PC-3 (cell line): ENCODE measurements around the gene CBFA2T2. TPM values are rescaled to one million over a fixed set of nuclear protein-coding genes. Genes with fewer than 3 reads are reported as not detected.

Experiments
- ATAC-seq: fragments of 200-7000 bp; cut with Tn5 transposase; 2 replicates; pipeline ENCODE4 v1.9.1; 2020; ENCODE audit warnings: mild to moderate bottlenecking, moderate library complexity
- BruUV-seq: library from RNA; stranded (reverse); fragments of 400-500 nt; replicated peaks from 2 replicates; lab custom pipeline; 2021; lab: Mats Ljungman, UMichigan
- CTCF ChIA-PET: fragments of 300-600 bp; sonication (Branson Sonifier 250); formaldehyde crosslinking; loops from one replicate; lab custom pipeline; 2022; ENCODE audit warnings: antibody characterized with exemption; lab: Charles Lee
- POLR2A ChIA-PET: fragments of 300-600 bp; sonication (Branson Sonifier 250); formaldehyde crosslinking; loops from one replicate; lab custom pipeline; 2022; ENCODE audit warnings: antibody characterized with exemption; ENCODE audit not compliant: unreplicated experiment; lab: Charles Lee
- DNase-seq: peaks from one replicate; pipeline ENCODE4 v3.0.0-alpha.2; 2015
- H2AFZ ChIP-seq: fragments of 300-600 bp; sonication (generic); 2 replicates; pipeline ENCODE4 v1.6.0; 2016; ENCODE audit warnings: antibody characterized with exemption, low read length
- H3F3A ChIP-seq: fragments of 300-600 bp; sonication (generic); one replicate; pipeline ENCODE4 v1.6.0; 2017; ENCODE audit warnings: antibody characterized with exemption, low read length, control low read depth, mild to moderate bottlenecking; ENCODE audit not compliant: unreplicated experiment
- H3K27ac ChIP-seq: fragments of 300-600 bp; sonication (generic); 2 replicates; pipeline ENCODE4 v1.5.1; 2016; ENCODE audit warnings: mild to moderate bottlenecking, low read length
- H3K27me3 ChIP-seq: fragments of 300-600 bp; sonication (generic); 2 replicates; pipeline ENCODE4 v1.6.1; 2016; ENCODE audit warnings: low read length, mixed read lengths
- H3K36me3 ChIP-seq: fragments of 300-600 bp; sonication (generic); 2 replicates; pipeline ENCODE4 v1.6.1; 2016; ENCODE audit warnings: low read depth, mixed run types, low read length, mixed read lengths
- H3K4me1 ChIP-seq: fragments of 300-600 bp; sonication (generic); 2 replicates; pipeline ENCODE4 v1.5.1; 2016; ENCODE audit warnings: low read length; ENCODE audit not compliant: insufficient read depth
- H3K4me2 ChIP-seq: fragments of 300-600 bp; sonication (generic); 2 replicates; pipeline ENCODE4 v1.6.0; 2016; ENCODE audit warnings: low read length
- H3K4me3 ChIP-seq: fragments of 300-600 bp; sonication (generic); 2 replicates; pipeline ENCODE4 v1.5.1; 2016; ENCODE audit warnings: mild to moderate bottlenecking, low read length, mixed read lengths
- H3K79me2 ChIP-seq: fragments of 300-600 bp; sonication (generic); 2 replicates; pipeline ENCODE4 v1.6.1; 2017; ENCODE audit warnings: low read length, mixed read lengths
- H3K9ac ChIP-seq: fragments of 300-600 bp; sonication (generic); 2 replicates; pipeline ENCODE4 v1.6.0; 2016; ENCODE audit warnings: mild to moderate bottlenecking, low read length
- H3K9me2 ChIP-seq: fragments of 300-600 bp; sonication (generic); replicated peaks from 2 replicates; pipeline ENCODE4 v1.6.1; 2016; ENCODE audit warnings: mixed run types, low read length, mixed read lengths
- H3K9me3 ChIP-seq: fragments of 300-600 bp; sonication (generic); 2 replicates; pipeline ENCODE4 v1.6.1; 2016; ENCODE audit warnings: low read length, mixed read lengths
- H4K20me1 ChIP-seq: fragments of 300-600 bp; sonication (generic); 2 replicates; pipeline ENCODE4 v1.6.1; 2016; ENCODE audit warnings: low read length, mixed read lengths
- CTCF ChIP-seq: fragments of 300-600 bp; sonication (generic); conservative IDR thresholded peaks from 2 replicates; pipeline ENCODE4 v1.5.1; 2017; ENCODE audit warnings: antibody characterized with exemption, low read depth, mild to moderate bottlenecking, low read length
- EZH2 ChIP-seq: fragments of 300-600 bp; sonication (generic); IDR thresholded peaks from one replicate; pipeline ENCODE4 v1.6.1; 2017; ENCODE audit warnings: antibody characterized with exemption, mild to moderate bottlenecking, low read length; ENCODE audit not compliant: unreplicated experiment
- EZH2phosphoT487 ChIP-seq: fragments of 300-600 bp; sonication (generic); IDR thresholded peaks from 2 replicates; pipeline ENCODE4 v1.6.1; 2018; ENCODE audit warnings: mild to moderate bottlenecking, antibody characterized with exemption, low read length, borderline replicate concordance
- intact Hi-C: fragments of 100-400 bp; cut with micrococcal nuclease; formaldehyde crosslinking; loops from 2 replicates; pipeline ENCODE4 v1.9.0; 2023
- total RNA-seq: library from RNA; depleted of rRNA; stranded (reverse); fragments of >200 nt; gene quantifications from 2 replicates; pipeline ENCODE4 v1.2.3, GENCODE V29; 2014

The CBFA2T2 gene
- total RNA-seq, 1 experiment from 2014 or later: 9.7 TPM

DNA sequence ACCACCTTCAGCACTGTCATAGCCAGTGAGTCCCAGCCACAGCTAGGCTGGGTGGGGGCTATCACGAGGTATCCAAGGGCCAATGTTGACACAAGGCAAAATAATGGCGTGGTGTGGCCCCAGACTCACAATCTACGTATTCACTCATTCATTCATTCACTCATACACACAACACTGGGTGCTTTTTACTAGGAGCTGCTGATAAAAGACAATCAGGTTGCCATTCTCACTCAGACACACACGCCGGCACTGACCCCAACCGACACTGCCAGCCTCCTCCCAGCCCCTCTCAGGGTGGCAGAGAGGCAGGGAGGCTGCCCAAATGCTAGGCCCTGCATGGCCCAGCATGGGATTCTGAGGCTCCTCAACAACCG lies 170.8 kb downstream of the CBFA2T2 start:
- Histone ChIP-seq H3F3A (no peaks in the 10 kb centered on the region), H3K4me2 (no peak overlapping the region), H3K4me1 (peaks cover 14% of the 10 kb centered on the region; the same call in 1 of the 2 replicates), H3K79me2 (no peaks in the 10 kb centered on the region), H3K27me3 (no peaks in the 10 kb centered on the region), H3K9me2 (no peaks in the 10 kb centered on the region), H3K27ac (no peak overlapping the region), H3K36me3 (no peaks in the 10 kb centered on the region; the same call in 1 of the 2 replicates), H4K20me1 (no peaks in the 10 kb centered on the region), H3K9me3 (no peaks in the 10 kb centered on the region), H2AFZ (no peak overlapping the region), H3K4me3 (no peak overlapping the region), H3K9ac (no peak overlapping the region)
- POLR2A ChIA-PET: no interaction called here
- intact Hi-C loops: no loop called here
- no peak for DNase-seq
- no peak for TF ChIP-seq CTCF
- TF ChIP-seq EZH2: no peak
- TF ChIP-seq EZH2phosphoT487: no peak
- no TSS peak for BruUV-seq
- ATAC-seq: no peak
- CTCF ChIA-PET: no interaction called here

GRCh38 chr20:33662172-33662571 lies 172.3 kb downstream of the CBFA2T2 start, which contains the start of gene C20orf144:
C20orf144 (plus strand) TSS chr20:33662327; CDS start chr20:33662346, 19 bp downstream.
- Histone ChIP-seq H3K27ac (no peak within 1 kb of the TSS), H3K36me3 (no peaks in the 10 kb centered on the region; the same call in 1 of the 2 replicates), H3K9me3 (no peaks in the 10 kb centered on the region), H3K4me2 (peak within 1 kb of the TSS; percentile 98), H3K4me3 (peak within 1 kb of the TSS; percentile 81), H4K20me1 (no peaks in the 10 kb centered on the region), H3F3A (no peaks in the 10 kb centered on the region), H2AFZ (peak within 1 kb of the TSS; percentile 91), H3K9me2 (no peaks in the 10 kb centered on the region), H3K4me1 (peaks cover 14% of the 10 kb centered on the region; the same call in 1 of the 2 replicates), H3K27me3 (no peaks in the 10 kb centered on the region), H3K9ac (peak within 1 kb of the TSS; percentile 73), H3K79me2 (no peaks in the 10 kb centered on the region)
- CTCF ChIA-PET: no interaction called here
- DNase-seq (no peak), ATAC-seq (no peak)
- no TSS peak for BruUV-seq
- intact Hi-C loops: no loop called here
- no peak for TF ChIP-seq EZH2
- no peak for TF ChIP-seq CTCF
- no peak for TF ChIP-seq EZH2phosphoT487
- POLR2A ChIA-PET: no interaction called here
